GM18508 (cell line): Measurements from ENCODE around the gene CDIP1.
"Not testable (repeated sequence)": the region's sequence is repeated elsewhere in the genome, so short reads cannot be mapped to it uniquely, and the experiment has no call there.

ENCODE experiments used
- ATAC-seq: cut with Tn5 transposase; IDR thresholded peaks from one replicate; pipeline ENCODE4 v1.9.1; 2021; ENCODE audit warnings: moderate number of reproducible peaks; ENCODE audit not compliant: insufficient read depth, unreplicated experiment

The CDIP1 gene

GRCh38 chr16:4538350-4539235, at the start of gene CDIP1:
Gene CDIP1, minus strand, starts transcription at chr16:4538773. Its CDS starts 24,643 bp downstream, at chr16:4514130.
- ATAC-seq: no peak

- ATAC-seq: no peak
Measured at GRCh38 chr16:4586291-4586690, 47.7 kb upstream of the CDIP1 start.

GRCh38 chr16:4583906-4584305, 45.3 kb upstream of the CDIP1 start:
- ATAC-seq: no peak

GRCh38 chr16:4580250-4580649, 41.7 kb upstream of the CDIP1 start:
- ATAC-seq: no peak

- no peak for ATAC-seq
Measured at GRCh38 chr16:4578961-4579530, 40.5 kb upstream of the CDIP1 start.

- no peak for ATAC-seq
Measured at GRCh38 chr16:4576008-4576407, 37.4 kb upstream of the CDIP1 start.

- no peak for ATAC-seq
Measured at GRCh38 chr16:4574919-4575705, 36.5 kb upstream of the CDIP1 start.

- not testable (repeated sequence) for ATAC-seq
Measured at GRCh38 chr16:4573926-4574325, 35.4 kb upstream of the CDIP1 start.

GRCh38 chr16:4572715-4573114, 34.1 kb upstream of the CDIP1 start:
- no peak for ATAC-seq

- ATAC-seq: no peak
Measured at GRCh38 chr16:4570688-4571321, 32.2 kb upstream of the CDIP1 start.

GRCh38 chr16:4570086-4570485, 31.5 kb upstream of the CDIP1 start:
- ATAC-seq: no peak

GRCh38 chr16:4566144-4566543, 27.6 kb upstream of the CDIP1 start:
- ATAC-seq: no peak

- no peak for ATAC-seq
Measured at GRCh38 chr16:4564661-4565267, 26.2 kb upstream of the CDIP1 start.

- ATAC-seq: no peak
Measured at GRCh38 chr16:4561596-4561995, 23.0 kb upstream of the CDIP1 start.

GRCh38 chr16:4557973-4558372, 19.4 kb upstream of the CDIP1 start:
- no peak for ATAC-seq

- no peak for ATAC-seq
Measured at GRCh38 chr16:4556580-4556979, 18.0 kb upstream of the CDIP1 start.

GRCh38 chr16:4556112-4556511, 17.5 kb upstream of the CDIP1 start, which contains the start of gene C16orf96:
Gene C16orf96, plus strand, starts transcription at chr16:4556340. Its CDS starts 150 bp downstream, at chr16:4556490.
- ATAC-seq: no peak

- ATAC-seq: no peak
Measured at GRCh38 chr16:4552541-4552940, 14.0 kb upstream of the CDIP1 start.

GRCh38 chr16:4550591-4550990, 12.0 kb upstream of the CDIP1 start:
- no peak for ATAC-seq

GRCh38 chr16:4548124-4548523, 9.6 kb upstream of the CDIP1 start:
- ATAC-seq: no peak
